ENCODE results near the gene UNC13A.

DNA sequence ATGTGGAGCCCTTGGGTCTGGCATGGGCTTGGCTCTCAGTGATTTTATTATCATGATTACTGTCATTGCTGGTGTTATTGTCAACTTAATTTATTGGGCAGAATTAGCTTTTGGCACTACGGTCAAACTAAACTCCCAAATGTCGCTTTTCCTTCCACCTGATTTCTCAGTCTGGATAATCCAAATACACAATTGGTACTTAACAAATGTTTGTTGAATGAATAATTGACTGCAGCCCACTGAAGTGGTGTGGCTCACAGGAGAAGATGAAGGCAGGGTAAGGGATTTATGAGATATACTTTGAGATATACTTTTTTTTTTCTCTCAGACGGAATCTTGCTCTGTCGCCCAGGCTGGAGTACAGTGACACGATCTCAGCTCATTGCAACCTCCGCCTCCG is 131.2 kb downstream of the UNC13A start:
- TF ChIP-seq, protein P1, sequence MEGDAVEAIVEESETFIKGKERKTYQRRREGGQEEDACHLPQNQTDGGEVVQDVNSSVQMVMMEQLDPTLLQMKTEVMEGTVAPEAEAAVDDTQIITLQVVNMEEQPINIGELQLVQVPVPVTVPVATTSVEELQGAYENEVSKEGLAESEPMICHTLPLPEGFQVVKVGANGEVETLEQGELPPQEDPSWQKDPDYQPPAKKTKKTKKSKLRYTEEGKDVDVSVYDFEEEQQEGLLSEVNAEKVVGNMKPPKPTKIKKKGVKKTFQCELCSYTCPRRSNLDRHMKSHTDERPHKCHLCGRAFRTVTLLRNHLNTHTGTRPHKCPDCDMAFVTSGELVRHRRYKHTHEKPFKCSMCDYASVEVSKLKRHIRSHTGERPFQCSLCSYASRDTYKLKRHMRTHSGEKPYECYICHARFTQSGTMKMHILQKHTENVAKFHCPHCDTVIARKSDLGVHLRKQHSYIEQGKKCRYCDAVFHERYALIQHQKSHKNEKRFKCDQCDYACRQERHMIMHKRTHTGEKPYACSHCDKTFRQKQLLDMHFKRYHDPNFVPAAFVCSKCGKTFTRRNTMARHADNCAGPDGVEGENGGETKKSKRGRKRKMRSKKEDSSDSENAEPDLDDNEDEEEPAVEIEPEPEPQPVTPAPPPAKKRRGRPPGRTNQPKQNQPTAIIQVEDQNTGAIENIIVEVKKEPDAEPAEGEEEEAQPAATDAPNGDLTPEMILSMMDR (IDR thresholded peaks at IDR 0.05), result no peak
- TF ChIP-seq JUN (CRISPR knock-in tag; IDR thresholded peaks at IDR 0.05) (no peak), ELF4 (CRISPR knock-in tag; IDR thresholded peaks at IDR 0.05; ENCODE audit: low read depth) (no peak), CREB1 (CRISPR knock-in tag; IDR thresholded peaks at IDR 0.05) (no peak), KAT7 (CRISPR knock-in tag; IDR thresholded peaks at IDR 0.05; ENCODE audit: borderline replicate concordance) (no peak)
- TF ChIP-seq, protein P2, sequence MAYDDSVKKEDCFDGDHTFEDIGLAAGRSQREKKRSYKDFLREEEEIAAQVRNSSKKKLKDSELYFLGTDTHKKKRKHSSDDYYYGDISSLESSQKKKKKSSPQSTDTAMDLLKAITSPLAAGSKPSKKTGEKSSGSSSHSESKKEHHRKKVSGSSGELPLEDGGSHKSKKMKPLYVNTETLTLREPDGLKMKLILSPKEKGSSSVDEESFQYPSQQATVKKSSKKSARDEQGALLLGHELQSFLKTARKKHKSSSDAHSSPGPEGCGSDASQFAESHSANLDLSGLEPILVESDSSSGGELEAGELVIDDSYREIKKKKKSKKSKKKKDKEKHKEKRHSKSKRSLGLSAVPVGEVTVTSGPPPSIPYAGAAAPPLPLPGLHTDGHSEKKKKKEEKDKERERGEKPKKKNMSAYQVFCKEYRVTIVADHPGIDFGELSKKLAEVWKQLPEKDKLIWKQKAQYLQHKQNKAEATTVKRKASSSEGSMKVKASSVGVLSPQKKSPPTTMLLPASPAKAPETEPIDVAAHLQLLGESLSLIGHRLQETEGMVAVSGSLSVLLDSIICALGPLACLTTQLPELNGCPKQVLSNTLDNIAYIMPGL (CRISPR knock-in tag; IDR thresholded peaks at IDR 0.05), result no peak
- TF ChIP-seq, protein P3, sequence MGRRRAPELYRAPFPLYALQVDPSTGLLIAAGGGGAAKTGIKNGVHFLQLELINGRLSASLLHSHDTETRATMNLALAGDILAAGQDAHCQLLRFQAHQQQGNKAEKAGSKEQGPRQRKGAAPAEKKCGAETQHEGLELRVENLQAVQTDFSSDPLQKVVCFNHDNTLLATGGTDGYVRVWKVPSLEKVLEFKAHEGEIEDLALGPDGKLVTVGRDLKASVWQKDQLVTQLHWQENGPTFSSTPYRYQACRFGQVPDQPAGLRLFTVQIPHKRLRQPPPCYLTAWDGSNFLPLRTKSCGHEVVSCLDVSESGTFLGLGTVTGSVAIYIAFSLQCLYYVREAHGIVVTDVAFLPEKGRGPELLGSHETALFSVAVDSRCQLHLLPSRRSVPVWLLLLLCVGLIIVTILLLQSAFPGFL (CRISPR knock-in tag; IDR thresholded peaks at IDR 0.05; ENCODE audit: borderline replicate concordance), result no peak
- TF ChIP-seq, protein P4, sequence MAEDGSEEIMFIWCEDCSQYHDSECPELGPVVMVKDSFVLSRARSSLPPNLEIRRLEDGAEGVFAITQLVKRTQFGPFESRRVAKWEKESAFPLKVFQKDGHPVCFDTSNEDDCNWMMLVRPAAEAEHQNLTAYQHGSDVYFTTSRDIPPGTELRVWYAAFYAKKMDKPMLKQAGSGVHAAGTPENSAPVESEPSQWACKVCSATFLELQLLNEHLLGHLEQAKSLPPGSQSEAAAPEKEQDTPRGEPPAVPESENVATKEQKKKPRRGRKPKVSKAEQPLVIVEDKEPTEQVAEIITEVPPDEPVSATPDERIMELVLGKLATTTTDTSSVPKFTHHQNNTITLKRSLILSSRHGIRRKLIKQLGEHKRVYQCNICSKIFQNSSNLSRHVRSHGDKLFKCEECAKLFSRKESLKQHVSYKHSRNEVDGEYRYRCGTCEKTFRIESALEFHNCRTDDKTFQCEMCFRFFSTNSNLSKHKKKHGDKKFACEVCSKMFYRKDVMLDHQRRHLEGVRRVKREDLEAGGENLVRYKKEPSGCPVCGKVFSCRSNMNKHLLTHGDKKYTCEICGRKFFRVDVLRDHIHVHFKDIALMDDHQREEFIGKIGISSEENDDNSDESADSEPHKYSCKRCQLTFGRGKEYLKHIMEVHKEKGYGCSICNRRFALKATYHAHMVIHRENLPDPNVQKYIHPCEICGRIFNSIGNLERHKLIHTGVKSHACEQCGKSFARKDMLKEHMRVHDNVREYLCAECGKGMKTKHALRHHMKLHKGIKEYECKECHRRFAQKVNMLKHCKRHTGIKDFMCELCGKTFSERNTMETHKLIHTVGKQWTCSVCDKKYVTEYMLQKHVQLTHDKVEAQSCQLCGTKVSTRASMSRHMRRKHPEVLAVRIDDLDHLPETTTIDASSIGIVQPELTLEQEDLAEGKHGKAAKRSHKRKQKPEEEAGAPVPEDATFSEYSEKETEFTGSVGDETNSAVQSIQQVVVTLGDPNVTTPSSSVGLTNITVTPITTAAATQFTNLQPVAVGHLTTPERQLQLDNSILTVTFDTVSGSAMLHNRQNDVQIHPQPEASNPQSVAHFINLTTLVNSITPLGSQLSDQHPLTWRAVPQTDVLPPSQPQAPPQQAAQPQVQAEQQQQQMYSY (CRISPR knock-in tag; IDR thresholded peaks at IDR 0.05), result no peak

Measured in WTC11 (cell line).